ENCODE results near the gene ADGRF1. TPM values are rescaled to one million over a fixed set of nuclear protein-coding genes. Genes with fewer than 3 reads are reported as not detected.

ADGRF1 gene
- total and polyA plus RNA-seq, 8 donors: 0.08 to 1.7 (median 0.45) TPM

GRCh38 chr6:47034421-47034820, 7.7 kb downstream of the ADGRF1 start:
- peaks cover 0 to 5% (median 0%) of the 10 kb centered on the region in 3 donors for H3K4me1 ChIP-seq
- no peak for DNase-seq
- H3K27me3 ChIP-seq: peaks cover 0 to 6% (median 0%) of the 10 kb centered on the region in 4 donors
- no peak for FAIRE-seq
- H3K27ac ChIP-seq: no peak overlapping the region
- WGBS, 2 donors: 33 to 38% methylated on average over 2 of the region's 2 CpGs
- TF ChIP-seq CTCF (IDR thresholded peaks at IDR 0.05): no peak
- no peak overlapping the region for H3K4me3 ChIP-seq
- ATAC-seq: peak in 1 of 4 donors; percentile 12
- intact Hi-C loops (cut with DNase I): no loop called here
- H3K36me3 ChIP-seq: no peaks in the 10 kb centered on the region
- no peaks in the 10 kb centered on the region for H3K9me3 ChIP-seq

- no peak for DNase-seq
- H3K4me3 ChIP-seq: no peak overlapping the region
- 65 to 75% methylated on average over 12 of the region's 12 CpGs for WGBS, 2 donors
- TF ChIP-seq CTCF (IDR thresholded peaks at IDR 0.05): no peak
- peaks cover 0 to 6% (median 0%) of the 10 kb centered on the region in 4 donors for H3K27me3 ChIP-seq
- H3K9me3 ChIP-seq: no peaks in the 10 kb centered on the region
- H3K36me3 ChIP-seq: no peaks in the 10 kb centered on the region
- intact Hi-C loops (cut with DNase I): no loop called here
- no peak for FAIRE-seq
- ATAC-seq: no peak
- H3K4me1 ChIP-seq: peaks cover 0 to 5% (median 0%) of the 10 kb centered on the region in 3 donors
- no peak overlapping the region for H3K27ac ChIP-seq
Observed at GRCh38 chr6:47032974-47033765, 9.0 kb downstream of the ADGRF1 start.

- FAIRE-seq: no peak
Observed at GRCh38 chr6:47031656-47032055, 10.5 kb downstream of the ADGRF1 start.

GRCh38 chr6:47029865-47030561, 12.1 kb downstream of the ADGRF1 start:
- Histone ChIP-seq H3K9me3 (no peaks in the 10 kb centered on the region), H3K36me3 (no peaks in the 10 kb centered on the region), H3K4me1 (peaks cover 0 to under 1% (median 0%) of the 10 kb centered on the region in 3 donors), H3K27me3 (peaks cover 0 to 2% (median 0%) of the 10 kb centered on the region in 4 donors), H3K4me3 (no peak overlapping the region), H3K27ac (no peak overlapping the region)
- FAIRE-seq (no peak), ATAC-seq (no peak), DNase-seq (no peak)
- TF ChIP-seq CTCF (IDR thresholded peaks at IDR 0.05): no peak
- 82 to 83% methylated on average over 7 of the region's 7 CpGs for WGBS, 2 donors
- intact Hi-C loops (cut with DNase I): no loop called here

More at GRCh38 chr6:47031656-47032055, 10.5 kb downstream of the ADGRF1 start:
- H3K4me3 ChIP-seq: no peak overlapping the region
- DNase-seq: no peak
- TF ChIP-seq CTCF (IDR thresholded peaks at IDR 0.05): no peak
- no peak for ATAC-seq
- no peaks in the 10 kb centered on the region for H3K36me3 ChIP-seq
- H3K9me3 ChIP-seq: no peaks in the 10 kb centered on the region
- H3K4me1 ChIP-seq: peaks cover 0 to 5% (median 0%) of the 10 kb centered on the region in 3 donors
- intact Hi-C loops (cut with DNase I): no loop called here
- H3K27ac ChIP-seq: no peak overlapping the region
- WGBS, 2 donors: 79 to 82% methylated on average over 3 of the region's 3 CpGs
- H3K27me3 ChIP-seq: peaks cover 0 to 6% (median 0%) of the 10 kb centered on the region in 4 donors

All from pancreas (tissue), 10 donors.